ENCODE results near the gene RCOR1. TPM values are rescaled to one million over a fixed set of nuclear protein-coding genes. Genes with fewer than 3 reads are reported as not detected.
"Not testable (repeated sequence)": the region's sequence is repeated elsewhere in the genome, so short reads cannot be mapped to it uniquely, and the experiment has no call there.

RCOR1 gene
- total RNA-seq, 1 donor from 2014 or later: 13.4 TPM

GRCh38 chr14:102629011-102629444 lies 36.6 kb downstream of the RCOR1 start:
- DNase-seq (ENCODE audit: low read depth): no peak
- Histone ChIP-seq H3K27me3 (ENCODE audit: control insufficient read depth, insufficient read depth, low read length) (no peaks in the 10 kb centered on the region), H3K4me3 (ENCODE audit: low read depth, low read length) (no peak overlapping the region), H3K36me3 (ENCODE audit: control insufficient read depth, insufficient read depth, low read length) (no peaks in the 10 kb centered on the region)
- TF ChIP-seq CTCF (IDR thresholded peaks at IDR 0.05; ENCODE audit: insufficient read depth, low read length, poor library complexity, severe bottlenecking): no peak

DNA sequence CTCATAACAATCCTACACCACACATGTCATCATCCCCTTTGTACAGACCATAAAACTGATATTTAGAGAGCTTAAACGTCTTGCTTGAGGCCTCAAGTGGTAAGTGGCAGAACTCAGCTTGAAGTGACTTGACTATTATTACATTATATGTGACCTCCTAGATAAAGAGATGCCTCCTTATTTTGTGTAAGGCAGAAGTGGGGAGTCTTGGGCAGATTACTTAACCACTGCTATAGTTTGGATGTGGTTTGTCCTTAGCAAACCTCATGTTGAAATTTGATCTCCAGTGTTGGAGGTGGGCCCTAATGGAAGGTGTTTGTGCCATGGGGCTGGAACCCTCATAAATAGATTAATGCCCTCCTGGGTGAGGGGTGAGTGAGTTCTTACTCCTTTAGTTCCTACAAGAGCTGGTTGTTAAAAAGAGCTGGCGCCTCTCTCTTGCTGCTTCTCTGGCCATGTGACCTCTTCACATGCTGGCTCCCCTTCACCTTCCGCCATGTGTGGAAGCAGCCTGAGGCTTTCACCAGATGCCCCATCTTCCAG lies 37.4 kb downstream of the RCOR1 start:
- TF ChIP-seq CTCF (IDR thresholded peaks at IDR 0.05; ENCODE audit: insufficient read depth, low read length, poor library complexity, severe bottlenecking): no peak
- no peaks in the 10 kb centered on the region for H3K27me3 ChIP-seq (ENCODE audit: control insufficient read depth, insufficient read depth, low read length)
- H3K4me3 ChIP-seq (ENCODE audit: low read depth, low read length): no peak overlapping the region
- no peak for DNase-seq (ENCODE audit: low read depth)
- no peaks in the 10 kb centered on the region for H3K36me3 ChIP-seq (ENCODE audit: control insufficient read depth, insufficient read depth, low read length)

GRCh38 chr14:102630405-102630804 lies 38.0 kb downstream of the RCOR1 start:
- no peaks in the 10 kb centered on the region for H3K36me3 ChIP-seq (ENCODE audit: control insufficient read depth, insufficient read depth, low read length)
- H3K27me3 ChIP-seq (ENCODE audit: control insufficient read depth, insufficient read depth, low read length): no peaks in the 10 kb centered on the region
- H3K4me3 ChIP-seq (ENCODE audit: low read depth, low read length): no peak overlapping the region
- DNase-seq (ENCODE audit: low read depth): no peak
- TF ChIP-seq CTCF (IDR thresholded peaks at IDR 0.05; ENCODE audit: insufficient read depth, low read length, poor library complexity, severe bottlenecking): no peak

DNA sequence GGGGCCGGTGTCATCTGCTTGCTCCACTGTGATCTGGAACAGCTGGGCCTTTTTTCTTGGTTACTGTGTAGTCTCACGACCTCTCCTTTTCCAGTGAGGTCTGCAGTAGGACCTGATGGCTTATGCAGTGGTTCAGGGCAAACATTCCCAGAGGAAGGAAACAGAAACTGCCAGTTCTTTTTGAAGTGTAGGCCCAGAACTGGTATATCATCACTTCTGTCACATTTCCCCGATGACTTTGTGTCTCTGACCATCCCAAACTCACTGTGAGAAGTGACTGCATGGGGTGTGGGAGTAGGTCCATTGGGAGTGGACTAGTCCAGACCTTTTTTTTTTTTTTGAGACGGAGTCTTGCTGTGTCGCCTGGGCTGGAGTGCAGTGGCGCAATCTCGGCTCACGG lies 38.4 kb downstream of the RCOR1 start:
- Histone ChIP-seq H3K36me3 (ENCODE audit: control insufficient read depth, insufficient read depth, low read length) (no peaks in the 10 kb centered on the region), H3K4me3 (ENCODE audit: low read depth, low read length) (no peak overlapping the region), H3K27me3 (ENCODE audit: control insufficient read depth, insufficient read depth, low read length) (no peaks in the 10 kb centered on the region)
- TF ChIP-seq CTCF (IDR thresholded peaks at IDR 0.05; ENCODE audit: insufficient read depth, low read length, poor library complexity, severe bottlenecking): no peak
- no peak for DNase-seq (ENCODE audit: low read depth)

GRCh38 chr14:102633906-102634595 lies 41.6 kb downstream of the RCOR1 start:
- Histone ChIP-seq H3K27me3 (ENCODE audit: control insufficient read depth, insufficient read depth, low read length) (no peaks in the 10 kb centered on the region), H3K4me3 (ENCODE audit: low read depth, low read length) (no peak overlapping the region), H3K36me3 (ENCODE audit: control insufficient read depth, insufficient read depth, low read length) (no peaks in the 10 kb centered on the region)
- no peak for DNase-seq (ENCODE audit: low read depth)
- TF ChIP-seq CTCF (IDR thresholded peaks at IDR 0.05; ENCODE audit: insufficient read depth, low read length, poor library complexity, severe bottlenecking): no peak

DNA sequence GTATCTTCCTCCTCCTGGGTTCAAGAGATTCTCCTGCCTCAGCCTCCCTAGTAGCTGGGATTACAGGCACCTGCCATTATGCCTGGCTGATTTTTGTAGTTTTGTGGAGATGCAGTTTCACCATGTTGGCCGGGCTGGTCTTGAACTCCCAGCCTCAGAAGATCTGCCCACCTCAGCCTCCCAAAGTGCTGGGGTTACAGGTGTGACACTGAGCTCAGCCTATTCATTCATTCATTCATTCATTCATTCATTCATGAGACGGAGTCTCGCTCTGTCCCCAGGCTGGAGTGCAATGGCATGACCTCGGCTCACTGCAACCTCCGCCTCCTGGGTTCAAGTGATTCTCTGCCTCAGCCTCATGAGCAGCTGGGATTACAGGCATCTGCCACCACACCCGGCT lies 47.2 kb downstream of the RCOR1 start:
- not testable (repeated sequence) for H3K27me3 ChIP-seq (ENCODE audit: control insufficient read depth, insufficient read depth, low read length); DNase-seq (ENCODE audit: low read depth); H3K36me3 ChIP-seq (ENCODE audit: control insufficient read depth, insufficient read depth, low read length); H3K4me3 ChIP-seq (ENCODE audit: low read depth, low read length)

Measured in kidney epithelial cell (primary cell).